Measurements from ENCODE around the gene GASK1A. TPM values are rescaled to one million over a fixed set of nuclear protein-coding genes. Genes with fewer than 3 reads are reported as not detected.

Gene GASK1A
- total RNA-seq, 2 donors from 2014 or later = 4.0 to 5.3 TPM

- Mint-ChIP-seq H3K36me3 (ENCODE audit: low read depth) (peaks cover 24% of the 10 kb centered on the region), H3K9me3 (peaks cover 3% of the 10 kb centered on the region), H3K4me3 (no peak overlapping the region), H3K4me1 (no peaks in the 10 kb centered on the region), H3K27me3 (ENCODE audit: insufficient read depth) (peaks cover 15% of the 10 kb centered on the region), H3K27ac (no peak overlapping the region)
- H3K4me1 ChIP-seq (ENCODE audit: control insufficient read depth, insufficient read depth, low read length) = no peaks in the 10 kb centered on the region
- 95 to 97% methylated on average over 4 of the region's 5 CpGs for WGBS, 2 experiments (ENCODE audit: insufficient coverage in 1 of 2, insufficient read length in 1 of 2)
- H3K4me3 ChIP-seq (ENCODE audit: low read length) = no peak overlapping the region
- no peak for TF ChIP-seq CTCF (conservative IDR thresholded peaks at IDR 0.05)
- H3K9me3 ChIP-seq (ENCODE audit: control insufficient read depth, low read length) = no peaks in the 10 kb centered on the region
- H3K27ac ChIP-seq (ENCODE audit: low read depth, low read length) = no peak overlapping the region
- peaks cover 17% of the 10 kb centered on the region for H3K36me3 ChIP-seq (ENCODE audit: control insufficient read depth, insufficient read depth, low read length)
- H3K27me3 ChIP-seq (ENCODE audit: control insufficient read depth, insufficient read depth, low read length, poor library complexity, severe bottlenecking) = peaks cover 6% of the 10 kb centered on the region
- no peak overlapping the region for H3K9ac ChIP-seq (ENCODE audit: extremely low read depth, low read length, poor library complexity, severe bottlenecking)
- no peak for DNase-seq
These were observed 96.0 kb downstream of the GASK1A start for GRCh38 chr3:43074901-43075689.

GRCh38 chr3:43075904-43076661 is 97.0 kb downstream of the GASK1A start:
- Mint-ChIP-seq H3K4me1 (no peaks in the 10 kb centered on the region), H3K4me3 (no peak overlapping the region), H3K27me3 (ENCODE audit: insufficient read depth) (peaks cover 15% of the 10 kb centered on the region), H3K9me3 (peaks cover 8% of the 10 kb centered on the region), H3K27ac (no peak overlapping the region), H3K36me3 (ENCODE audit: low read depth) (peaks cover 34% of the 10 kb centered on the region)
- DNase-seq = no peak
- no peak overlapping the region for H3K27ac ChIP-seq (ENCODE audit: low read depth, low read length)
- H3K36me3 ChIP-seq (ENCODE audit: control insufficient read depth, insufficient read depth, low read length) = peaks cover 27% of the 10 kb centered on the region
- no peaks in the 10 kb centered on the region for H3K4me1 ChIP-seq (ENCODE audit: control insufficient read depth, insufficient read depth, low read length)
- no peak for TF ChIP-seq CTCF (conservative IDR thresholded peaks at IDR 0.05)
- H3K4me3 ChIP-seq (ENCODE audit: low read length) = no peak overlapping the region
- H3K27me3 ChIP-seq (ENCODE audit: control insufficient read depth, insufficient read depth, low read length, poor library complexity, severe bottlenecking) = peaks cover 6% of the 10 kb centered on the region
- H3K9ac ChIP-seq (ENCODE audit: extremely low read depth, low read length, poor library complexity, severe bottlenecking) = no peak overlapping the region
- 89% methylated on average over 3 to 5 of the region's 5 CpGs for WGBS, 2 experiments (ENCODE audit: insufficient coverage in 1 of 2, insufficient read length in 1 of 2)
- H3K9me3 ChIP-seq (ENCODE audit: control insufficient read depth, low read length) = no peaks in the 10 kb centered on the region

DNA sequence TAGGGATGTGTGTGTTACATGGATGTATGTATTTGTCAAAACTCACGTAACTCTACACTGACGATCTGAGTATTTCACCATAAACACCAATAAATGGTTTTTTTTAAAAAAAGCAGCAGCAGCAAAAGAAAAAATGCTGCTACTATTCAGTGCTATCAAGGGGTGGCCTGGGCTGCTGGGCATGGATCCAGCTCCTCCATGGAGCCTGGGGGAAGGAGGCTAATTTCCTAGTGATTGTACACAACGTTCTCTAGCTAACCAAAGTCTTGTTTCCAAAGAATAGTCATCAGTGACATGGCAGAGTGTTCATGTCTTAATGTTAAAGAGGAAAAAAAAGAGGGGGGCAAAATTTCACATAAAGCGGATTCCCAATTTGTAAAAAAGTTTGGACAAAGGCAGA is 97.7 kb downstream of the GASK1A start:
- H3K27ac Mint-ChIP-seq = no peak overlapping the region
- 93 to 100% methylated on average over 1 to 4 of the region's 4 CpGs for WGBS, 2 experiments (ENCODE audit: insufficient coverage in 1 of 2, insufficient read length in 1 of 2)
- Histone ChIP-seq H3K4me1 (ENCODE audit: control insufficient read depth, insufficient read depth, low read length) (no peaks in the 10 kb centered on the region), H3K27me3 (ENCODE audit: control insufficient read depth, insufficient read depth, low read length, poor library complexity, severe bottlenecking) (peaks cover 2% of the 10 kb centered on the region), H3K36me3 (ENCODE audit: control insufficient read depth, insufficient read depth, low read length) (peaks cover 27% of the 10 kb centered on the region), H3K9me3 (ENCODE audit: control insufficient read depth, low read length) (peaks cover 6% of the 10 kb centered on the region), H3K9ac (ENCODE audit: extremely low read depth, low read length, poor library complexity, severe bottlenecking) (no peak overlapping the region), H3K27ac (ENCODE audit: low read depth, low read length) (no peak overlapping the region), H3K4me3 (ENCODE audit: low read length) (no peak overlapping the region)
- H3K9me3 Mint-ChIP-seq = peaks cover 11% of the 10 kb centered on the region
- H3K36me3 Mint-ChIP-seq (ENCODE audit: low read depth) = peaks cover 41% of the 10 kb centered on the region
- no peaks in the 10 kb centered on the region for H3K4me1 Mint-ChIP-seq
- H3K27me3 Mint-ChIP-seq (ENCODE audit: insufficient read depth) = peaks cover 15% of the 10 kb centered on the region
- TF ChIP-seq CTCF (conservative IDR thresholded peaks at IDR 0.05) = no peak
- no peak overlapping the region for H3K4me3 Mint-ChIP-seq
- no peak for DNase-seq

All from endodermal cell (in vitro differentiated cells).